Fibroblast of villous mesenchyme (primary cell): ENCODE measurements around the gene PCBP3. TPM values are rescaled to one million over a fixed set of nuclear protein-coding genes. Genes with fewer than 3 reads are reported as not detected.
A peak's percentile ranks its signal among the peaks of the same experiment; 100 is the strongest.

ENCODE experiments used
- DNase-seq: peaks from one replicate; pipeline ENCODE4 v3.0.0-alpha.2; 2010; ENCODE audit warnings: low read depth
- H3K4me3 ChIP-seq: 2 replicates; pipeline ENCODE4 v1.5.1; 2011; ENCODE audit warnings: low read depth, mild to moderate bottlenecking, low read length
- CTCF ChIP-seq: IDR thresholded peaks from 2 replicates; pipeline ENCODE4 v1.5.1; 2012; ENCODE audit warnings: low read depth, mild to moderate bottlenecking, low read length; ENCODE audit not compliant: insufficient read depth
- total RNA-seq: library from RNA; depleted of rRNA; stranded (reverse); fragments of >200 nt; gene quantifications from 2 replicates; pipeline ENCODE4 v1.2.3, GENCODE V29; 2012

Gene PCBP3
- total RNA-seq, 1 donor, result 1.3 TPM

GRCh38 chr21:45921917-45922316 lies 278.4 kb downstream of the PCBP3 start:
- H3K4me3 ChIP-seq, result no peak overlapping the region
- no peak for DNase-seq
- TF ChIP-seq CTCF, result no peak

- DNase-seq, result no peak
- H3K4me3 ChIP-seq, result no peak overlapping the region
- TF ChIP-seq CTCF, result no peak
Observed at GRCh38 chr21:45922648-45923047, 279.1 kb downstream of the PCBP3 start.

- peak; percentile 97 for TF ChIP-seq CTCF
- peak; percentile 79 for DNase-seq
- H3K4me3 ChIP-seq, result no peak overlapping the region
Observed at GRCh38 chr21:45923146-45923545, 279.6 kb downstream of the PCBP3 start.

GRCh38 chr21:45926281-45926680 lies 282.8 kb downstream of the PCBP3 start:
- TF ChIP-seq CTCF, result peak; percentile 24
- H3K4me3 ChIP-seq, result no peak overlapping the region
- peak; percentile 6 for DNase-seq

GRCh38 chr21:45927032-45927431 lies 283.5 kb downstream of the PCBP3 start:
- no peak for DNase-seq
- no peak for TF ChIP-seq CTCF
- H3K4me3 ChIP-seq, result no peak overlapping the region

- DNase-seq, result no peak
- no peak for TF ChIP-seq CTCF
- no peak overlapping the region for H3K4me3 ChIP-seq
Observed at GRCh38 chr21:45927851-45928850, 284.6 kb downstream of the PCBP3 start.
